Measurements from ENCODE around the gene TNIP3. TPM values are rescaled to one million over a fixed set of nuclear protein-coding genes. Genes with fewer than 3 reads are reported as not detected.

The TNIP3 gene
- polyA plus RNA-seq, 1 donor from 2014 or later, result not detected

DNA sequence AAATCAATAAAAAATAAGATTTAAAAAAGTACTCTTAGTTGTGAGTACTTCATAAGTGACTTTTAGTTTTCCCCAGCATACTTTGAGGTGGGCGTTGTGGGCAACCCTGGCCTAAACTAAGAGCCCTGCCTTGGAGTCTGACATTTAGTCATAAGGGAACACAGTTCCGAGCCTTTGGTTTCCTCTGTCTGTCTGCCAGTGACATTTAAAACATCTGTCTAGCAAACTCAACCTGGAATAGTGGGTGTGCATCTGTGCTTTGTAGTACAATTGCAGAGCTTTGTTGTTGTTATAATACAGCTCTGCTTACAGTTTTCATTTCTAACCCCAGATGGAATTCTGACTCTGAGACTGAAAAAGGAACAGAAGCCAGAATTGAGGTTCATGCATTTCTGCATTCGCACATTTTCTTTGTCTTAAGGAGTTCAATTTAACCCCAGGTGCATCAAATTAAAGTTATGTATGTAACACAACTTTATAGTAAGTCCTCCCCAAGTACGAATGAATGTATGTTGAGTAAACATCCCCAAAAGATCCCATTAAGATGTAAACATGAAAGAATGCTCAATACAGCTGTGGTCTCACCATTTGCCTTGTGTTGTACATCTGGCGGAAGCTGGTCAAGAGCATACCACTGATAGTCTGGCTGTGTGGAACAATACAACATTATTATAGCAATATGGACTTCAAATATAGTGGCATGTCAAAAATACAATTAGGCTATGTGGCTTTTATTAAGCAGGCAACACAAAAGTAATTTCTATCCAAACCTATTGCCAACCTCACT is 25.9 kb downstream of the TNIP3 start:
- H3K4me3 Mint-ChIP-seq, result no peak overlapping the region
- H3K27me3 Mint-ChIP-seq, result no peaks in the 10 kb centered on the region
- H3K36me3 Mint-ChIP-seq, result no peaks in the 10 kb centered on the region
- H3K9me3 Mint-ChIP-seq, result no peaks in the 10 kb centered on the region
- H3K4me1 Mint-ChIP-seq, result peaks cover 0 to 9% (median 4%) of the 10 kb centered on the region in 3 donors
- no peak overlapping the region for H3K27ac Mint-ChIP-seq

DNA sequence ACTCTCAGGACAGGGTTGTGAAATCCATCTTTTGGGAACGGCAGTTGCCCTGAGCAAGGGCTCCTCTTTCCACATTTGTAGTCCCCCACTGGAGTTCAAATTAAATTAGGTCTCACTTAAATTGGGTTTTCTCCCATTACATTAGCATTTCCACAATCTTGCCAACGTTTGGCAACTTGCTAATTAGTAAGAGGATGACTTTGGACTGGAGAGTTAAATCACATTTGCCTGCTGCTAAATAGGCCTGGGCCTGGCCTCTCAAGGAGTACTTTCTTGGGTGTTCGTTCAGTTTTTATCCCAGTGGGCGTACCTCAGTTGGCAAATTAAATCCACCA is 33.8 kb downstream of the TNIP3 start:
- Mint-ChIP-seq H3K27me3 (no peaks in the 10 kb centered on the region), H3K9me3 (peaks cover 0 to 1% (median 0%) of the 10 kb centered on the region in 3 donors), H3K4me3 (no peak overlapping the region), H3K27ac (no peak overlapping the region), H3K4me1 (no peaks in the 10 kb centered on the region), H3K36me3 (no peaks in the 10 kb centered on the region)

DNA sequence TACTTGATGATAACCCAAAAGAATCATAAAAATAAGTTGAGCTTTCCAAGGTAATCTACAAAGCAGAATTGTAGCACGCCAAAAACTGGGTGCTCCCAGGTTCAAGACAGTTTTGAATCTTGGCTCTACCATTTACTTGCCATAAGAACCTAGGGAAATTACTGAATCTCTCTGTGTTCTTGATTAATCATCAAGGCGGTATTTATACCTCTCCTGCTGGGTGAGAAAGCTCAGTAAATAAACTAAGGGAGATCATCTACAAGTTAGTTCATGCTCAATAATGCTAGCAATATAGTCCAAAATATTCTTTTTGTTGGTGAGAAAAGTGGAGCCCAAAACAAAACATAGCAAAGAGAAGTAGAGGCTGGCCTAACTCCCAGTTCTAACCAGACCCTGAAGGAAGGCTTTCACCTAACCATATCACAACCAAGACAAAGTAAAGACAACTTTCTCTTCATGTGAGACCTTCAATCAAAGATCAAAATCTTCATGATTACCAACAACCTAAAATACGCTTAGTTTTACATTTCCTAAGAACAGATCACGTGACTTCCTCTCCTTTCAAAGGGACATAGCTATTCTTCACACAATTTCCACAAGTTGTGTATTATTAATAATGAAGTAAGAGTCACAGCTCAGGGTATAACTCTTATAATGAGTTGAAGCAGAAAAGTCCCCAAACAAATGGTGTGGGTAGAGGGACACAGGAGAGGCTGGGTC is 34.4 kb downstream of the TNIP3 start:
- Mint-ChIP-seq H3K27ac (no peak overlapping the region), H3K4me3 (no peak overlapping the region), H3K36me3 (no peaks in the 10 kb centered on the region), H3K9me3 (peaks cover 0 to 1% (median 0%) of the 10 kb centered on the region in 3 donors), H3K4me1 (no peaks in the 10 kb centered on the region), H3K27me3 (no peaks in the 10 kb centered on the region)

DNA sequence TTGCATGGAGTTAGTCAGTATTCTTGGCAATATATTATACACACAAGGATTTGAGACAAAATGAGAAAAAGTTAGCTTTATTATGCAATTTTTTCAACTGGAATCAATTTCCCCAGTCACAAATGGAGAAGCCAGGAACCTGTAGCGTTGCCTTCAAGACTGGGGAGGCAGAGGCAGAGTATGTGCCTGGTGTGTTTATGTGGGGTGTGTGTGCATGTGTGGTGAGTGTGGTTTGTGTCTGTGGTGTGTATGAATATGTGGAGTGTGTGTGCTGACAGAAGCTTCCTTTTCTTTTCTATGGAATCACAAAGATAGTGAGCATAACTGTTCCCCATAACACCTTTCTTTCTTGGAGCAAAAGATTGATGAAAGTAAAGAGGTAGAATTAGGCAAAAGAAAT is 37.0 kb downstream of the TNIP3 start:
- peaks cover 0 to 1% (median 0%) of the 10 kb centered on the region in 3 donors for H3K9me3 Mint-ChIP-seq
- no peaks in the 10 kb centered on the region for H3K27me3 Mint-ChIP-seq
- H3K4me1 Mint-ChIP-seq, result no peaks in the 10 kb centered on the region
- H3K27ac Mint-ChIP-seq, result no peak overlapping the region
- H3K36me3 Mint-ChIP-seq, result no peaks in the 10 kb centered on the region
- no peak overlapping the region for H3K4me3 Mint-ChIP-seq

DNA sequence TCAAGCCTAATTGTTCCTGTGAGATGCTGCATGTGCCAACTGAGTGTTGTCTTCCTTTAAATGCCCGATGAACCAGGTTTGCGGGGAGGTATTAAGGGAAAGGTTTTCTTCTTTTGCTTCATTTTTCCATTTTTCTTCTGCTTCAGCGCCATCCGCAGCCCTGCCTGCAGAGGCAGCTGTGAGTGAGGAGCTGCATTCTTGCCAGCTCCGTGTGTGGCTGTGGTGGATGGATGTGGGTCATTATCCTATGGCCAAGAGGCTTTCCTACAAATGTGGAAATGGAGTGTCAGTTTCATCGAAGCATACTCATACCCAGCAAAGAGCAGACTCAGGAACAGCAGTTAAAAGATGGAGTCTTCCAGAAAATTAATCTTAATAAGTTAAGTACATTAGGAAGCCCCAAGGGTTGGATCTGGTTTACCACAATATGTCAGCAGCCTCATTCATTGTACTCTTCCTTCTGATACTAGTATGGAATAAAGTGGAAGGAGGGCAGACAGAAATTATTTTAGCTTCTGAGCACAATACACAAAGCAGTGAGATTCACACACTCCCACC is 37.6 kb downstream of the TNIP3 start:
- H3K4me3 Mint-ChIP-seq, result no peak overlapping the region
- H3K27me3 Mint-ChIP-seq, result no peaks in the 10 kb centered on the region
- no peak overlapping the region for H3K27ac Mint-ChIP-seq
- H3K36me3 Mint-ChIP-seq, result no peaks in the 10 kb centered on the region
- no peaks in the 10 kb centered on the region for H3K4me1 Mint-ChIP-seq
- peaks cover 0 to 1% (median 0%) of the 10 kb centered on the region in 3 donors for H3K9me3 Mint-ChIP-seq

DNA sequence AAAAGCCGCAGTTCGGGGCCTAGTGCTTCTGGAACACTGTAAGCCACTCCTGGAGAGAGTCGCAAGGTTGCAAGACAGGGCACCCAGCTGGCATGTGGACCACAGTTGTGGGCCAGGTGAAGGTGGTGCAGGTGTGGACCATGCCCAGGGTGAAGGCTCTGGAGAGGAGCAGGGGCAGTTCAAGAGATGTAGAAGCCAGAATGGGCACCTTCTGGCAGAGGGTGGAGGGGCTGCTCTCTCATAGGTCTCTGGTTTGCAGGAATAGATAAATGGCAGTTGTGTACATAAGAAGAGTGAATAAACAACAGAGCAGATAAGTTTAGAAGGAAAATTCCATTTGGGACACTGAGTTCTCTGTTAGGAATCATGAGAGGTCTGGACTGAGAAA is 38.6 kb downstream of the TNIP3 start:
- no peaks in the 10 kb centered on the region for H3K27me3 Mint-ChIP-seq
- no peaks in the 10 kb centered on the region for H3K4me1 Mint-ChIP-seq
- H3K27ac Mint-ChIP-seq, result no peak overlapping the region
- peaks cover 1% of the 10 kb centered on the region for H3K36me3 Mint-ChIP-seq
- H3K4me3 Mint-ChIP-seq, result no peak overlapping the region
- H3K9me3 Mint-ChIP-seq, result peaks cover 0 to 1% (median 0%) of the 10 kb centered on the region in 3 donors

DNA sequence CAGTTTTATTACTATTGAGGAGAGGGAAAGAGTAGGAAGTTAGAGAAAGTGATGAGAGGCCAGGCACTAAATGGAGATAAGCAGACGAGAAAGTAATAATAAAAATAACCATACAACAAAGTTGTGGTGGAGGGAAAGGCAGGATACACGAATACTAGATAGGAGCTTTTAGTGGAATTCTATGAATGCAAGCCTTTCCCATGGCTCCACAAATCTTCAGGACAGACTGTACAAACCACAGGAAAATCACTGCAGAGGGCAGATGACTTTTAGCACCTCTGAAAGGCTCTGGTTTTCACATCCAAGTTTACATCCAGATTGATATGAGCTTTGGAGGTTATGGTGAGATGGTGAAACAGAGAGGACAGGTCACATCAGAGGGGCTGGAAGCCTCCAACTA is 41.5 kb downstream of the TNIP3 start:
- Mint-ChIP-seq H3K9me3 (no peaks in the 10 kb centered on the region), H3K4me1 (no peaks in the 10 kb centered on the region), H3K27ac (no peak overlapping the region), H3K27me3 (no peaks in the 10 kb centered on the region), H3K4me3 (no peak overlapping the region), H3K36me3 (peaks cover 1% of the 10 kb centered on the region)

DNA sequence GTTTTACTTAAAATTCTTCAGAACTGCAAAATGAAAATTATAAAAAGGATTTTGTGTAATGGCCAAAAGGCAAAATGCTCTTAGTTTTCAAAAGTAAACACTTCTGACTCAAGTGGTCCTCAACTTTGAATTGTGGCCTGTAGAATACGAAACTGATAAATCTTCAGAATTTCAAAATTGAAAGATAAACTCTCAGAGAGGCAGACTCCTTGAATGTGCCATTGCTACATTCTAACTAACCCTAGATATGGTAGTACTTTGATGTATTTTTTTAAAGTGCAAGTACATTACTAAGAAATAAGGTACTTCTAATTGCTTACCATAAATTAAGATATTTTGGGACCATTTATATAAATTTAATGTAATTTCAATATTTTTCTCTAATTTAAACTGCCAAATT is 44.4 kb downstream of the TNIP3 start:
- H3K36me3 Mint-ChIP-seq, result peaks cover 1% of the 10 kb centered on the region
- no peak overlapping the region for H3K27ac Mint-ChIP-seq
- no peaks in the 10 kb centered on the region for H3K9me3 Mint-ChIP-seq
- no peaks in the 10 kb centered on the region for H3K4me1 Mint-ChIP-seq
- H3K4me3 Mint-ChIP-seq, result no peak overlapping the region
- no peaks in the 10 kb centered on the region for H3K27me3 Mint-ChIP-seq

DNA sequence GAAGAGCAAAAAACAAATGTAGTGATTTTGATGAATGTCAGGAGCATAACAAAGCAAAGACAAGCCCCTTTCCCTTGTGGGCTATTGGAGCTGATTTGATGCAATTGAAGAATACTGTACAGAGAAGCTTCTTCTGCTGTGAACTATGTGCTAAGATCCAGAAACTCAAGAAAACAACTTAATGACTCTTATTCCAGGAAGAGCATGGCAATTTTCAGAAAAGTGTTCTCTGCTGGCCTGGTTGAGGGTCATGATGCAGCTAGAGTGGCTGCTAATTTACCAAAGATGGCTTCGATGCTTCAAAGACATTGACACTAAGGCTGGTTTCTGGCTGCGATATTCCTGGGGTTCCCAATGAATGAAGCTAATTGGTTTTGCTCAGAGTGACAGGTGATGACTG is 45.8 kb downstream of the TNIP3 start:
- Mint-ChIP-seq H3K4me3 (no peak overlapping the region), H3K27me3 (no peaks in the 10 kb centered on the region), H3K4me1 (no peaks in the 10 kb centered on the region), H3K36me3 (peaks cover 1% of the 10 kb centered on the region), H3K27ac (no peak overlapping the region), H3K9me3 (no peaks in the 10 kb centered on the region)

DNA sequence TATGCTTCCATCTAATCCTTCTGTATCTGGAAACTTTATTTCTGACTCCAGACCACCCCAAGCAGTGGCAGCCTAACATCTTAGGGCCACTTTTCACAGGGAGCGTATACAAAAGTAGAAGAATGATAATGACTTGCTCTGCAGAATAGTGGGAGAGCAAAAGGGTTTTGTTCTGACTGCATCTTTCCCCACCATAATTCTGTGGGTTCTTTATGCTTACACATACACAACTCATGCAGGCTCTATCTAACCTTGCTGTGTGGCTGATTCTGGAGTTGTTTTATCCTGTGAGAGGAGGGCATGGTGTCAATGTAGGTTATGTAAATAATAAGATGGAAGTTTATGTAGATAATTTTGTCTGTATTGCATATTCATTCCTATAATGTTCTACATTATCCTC is 49.4 kb downstream of the TNIP3 start:
- Mint-ChIP-seq H3K9me3 (no peaks in the 10 kb centered on the region), H3K36me3 (no peaks in the 10 kb centered on the region), H3K4me3 (no peak overlapping the region), H3K27ac (no peak overlapping the region), H3K27me3 (no peaks in the 10 kb centered on the region), H3K4me1 (no peaks in the 10 kb centered on the region)

DNA sequence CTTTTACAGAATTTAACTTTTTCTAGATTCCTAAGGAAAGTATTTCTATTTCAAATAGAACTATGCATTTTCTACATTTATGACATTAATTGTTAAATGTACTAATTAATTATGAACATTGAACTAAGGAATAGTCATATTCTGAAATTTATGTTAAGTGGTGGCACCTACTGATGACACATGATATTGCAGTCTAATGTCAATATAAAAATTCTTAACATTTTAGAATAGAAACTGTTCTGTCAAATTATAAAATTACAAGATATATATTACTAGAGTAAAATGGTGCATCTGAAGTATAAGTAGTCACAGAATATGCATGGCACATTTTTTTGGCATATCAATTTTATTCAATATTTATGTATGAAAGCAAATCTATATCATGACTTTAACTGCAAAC is 51.6 kb downstream of the TNIP3 start:
- Mint-ChIP-seq H3K27me3 (peaks cover 7% of the 10 kb centered on the region), H3K27ac (no peak overlapping the region), H3K4me3 (no peak overlapping the region), H3K4me1 (no peaks in the 10 kb centered on the region), H3K9me3 (no peaks in the 10 kb centered on the region), H3K36me3 (no peaks in the 10 kb centered on the region)

DNA sequence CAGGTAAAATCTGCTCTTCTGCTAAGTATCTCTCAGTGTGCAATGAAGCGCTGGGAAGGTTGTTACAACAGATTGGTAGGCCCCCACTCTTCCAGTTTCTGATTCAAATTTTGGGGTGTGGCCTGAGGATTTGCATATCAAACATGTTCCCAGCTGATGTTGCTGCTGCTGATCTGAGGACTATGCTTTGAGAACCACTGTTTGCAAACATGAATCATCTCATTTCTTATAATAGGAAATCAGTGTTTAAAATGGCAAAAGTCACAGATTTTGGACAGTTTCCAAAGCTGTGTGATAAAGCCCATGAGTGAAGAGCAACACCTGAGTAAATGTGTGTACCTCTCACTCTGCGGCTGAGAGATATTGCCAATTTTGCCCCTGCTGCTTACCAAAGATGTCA is 55.6 kb downstream of the TNIP3 start:
- peaks cover 0 to 1% (median 0%) of the 10 kb centered on the region in 3 donors for H3K9me3 Mint-ChIP-seq
- peaks cover 7% of the 10 kb centered on the region for H3K27me3 Mint-ChIP-seq
- no peak overlapping the region for H3K4me3 Mint-ChIP-seq
- no peaks in the 10 kb centered on the region for H3K4me1 Mint-ChIP-seq
- peaks cover 1% of the 10 kb centered on the region for H3K36me3 Mint-ChIP-seq
- no peak overlapping the region for H3K27ac Mint-ChIP-seq

DNA sequence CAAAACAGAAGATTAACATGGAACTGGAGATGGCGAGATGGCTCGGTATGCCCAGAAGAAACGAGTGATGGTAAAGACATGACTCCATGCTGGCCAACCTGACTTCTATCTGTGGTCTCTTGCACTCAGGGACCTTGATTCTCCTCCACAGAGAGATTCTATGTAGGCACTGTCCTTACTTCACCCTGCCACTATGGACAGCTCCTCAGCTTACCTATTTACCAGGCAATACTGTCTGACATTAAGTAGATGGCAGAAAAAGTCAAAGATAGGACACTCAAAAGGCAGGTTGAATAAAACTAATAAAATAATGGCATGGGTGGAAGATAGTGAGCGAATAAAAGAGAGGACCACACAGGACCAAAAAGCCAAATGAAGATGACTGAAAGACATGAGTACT is 56.6 kb downstream of the TNIP3 start:
- peaks cover 9% of the 10 kb centered on the region for H3K27me3 Mint-ChIP-seq
- H3K9me3 Mint-ChIP-seq, result peaks cover 0 to 2% (median 1%) of the 10 kb centered on the region in 3 donors
- no peak overlapping the region for H3K4me3 Mint-ChIP-seq
- peaks cover 1% of the 10 kb centered on the region for H3K36me3 Mint-ChIP-seq
- H3K4me1 Mint-ChIP-seq, result no peaks in the 10 kb centered on the region
- H3K27ac Mint-ChIP-seq, result no peak overlapping the region

DNA sequence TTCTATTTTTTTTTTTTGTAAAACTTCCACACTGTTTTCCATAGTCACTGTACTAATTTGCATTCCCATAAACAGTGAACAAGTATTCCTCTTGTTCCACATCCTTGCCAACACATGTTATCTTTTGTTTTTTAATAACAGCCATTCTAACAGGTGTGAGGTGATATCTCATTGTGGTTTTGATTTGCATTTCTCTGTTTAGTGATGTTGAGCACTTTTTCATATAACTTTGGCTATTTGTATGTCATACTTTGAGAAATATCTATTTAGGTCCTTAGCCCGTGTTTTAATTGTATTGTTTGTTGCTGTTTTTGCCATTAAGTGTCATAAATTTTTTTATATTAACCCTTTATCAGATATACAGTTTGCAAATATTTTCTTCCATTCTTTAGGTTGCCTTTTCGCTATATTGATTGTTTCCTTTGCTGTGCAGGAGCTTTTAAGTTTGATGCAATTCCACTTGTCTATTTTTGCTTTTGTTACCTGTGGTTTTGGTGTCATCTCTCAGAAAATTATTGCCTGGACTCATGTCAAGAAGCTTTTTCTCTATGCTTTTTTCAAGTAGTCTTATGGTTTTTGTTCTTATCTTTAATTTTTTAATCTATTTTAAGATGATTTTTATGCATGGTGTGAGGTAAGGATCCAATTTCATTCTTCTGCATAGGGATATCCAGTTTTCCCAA is 63.9 kb downstream of the TNIP3 start:
- no peaks in the 10 kb centered on the region for H3K36me3 Mint-ChIP-seq
- no peaks in the 10 kb centered on the region for H3K4me1 Mint-ChIP-seq
- peaks cover 1% of the 10 kb centered on the region for H3K27me3 Mint-ChIP-seq
- H3K4me3 Mint-ChIP-seq, result no peak overlapping the region
- no peak overlapping the region for H3K27ac Mint-ChIP-seq
- peaks cover 0 to 2% (median 0%) of the 10 kb centered on the region in 3 donors for H3K9me3 Mint-ChIP-seq

DNA sequence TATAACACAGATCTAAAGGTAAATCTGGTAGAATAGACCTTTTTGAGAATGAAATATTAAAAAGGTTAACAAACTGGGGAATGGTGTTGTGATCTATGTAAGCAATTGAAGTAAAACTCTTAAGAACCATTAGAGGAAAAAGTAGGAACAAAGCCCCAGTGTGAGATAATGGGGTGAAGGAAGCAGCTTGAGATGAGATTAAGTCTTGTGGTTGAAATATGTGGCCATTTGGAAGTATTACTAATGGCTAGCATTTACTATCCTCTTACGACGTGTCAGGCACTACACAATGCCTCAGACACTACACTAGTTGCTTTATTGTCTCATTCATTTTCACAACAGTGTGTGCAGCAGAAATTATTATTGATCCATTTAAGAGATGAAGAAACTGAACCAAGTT is 65.9 kb downstream of the TNIP3 start:
- no peaks in the 10 kb centered on the region for H3K36me3 Mint-ChIP-seq
- H3K4me1 Mint-ChIP-seq, result no peaks in the 10 kb centered on the region
- H3K9me3 Mint-ChIP-seq, result peaks cover 0 to 2% (median 0%) of the 10 kb centered on the region in 3 donors
- no peak overlapping the region for H3K4me3 Mint-ChIP-seq
- H3K27me3 Mint-ChIP-seq, result peaks cover 1% of the 10 kb centered on the region
- no peak overlapping the region for H3K27ac Mint-ChIP-seq

All from IgD-negative memory B cell (primary cell).